T-cell (primary cell): ENCODE measurements around the gene GABRP. TPM values are rescaled to one million over a fixed set of nuclear protein-coding genes. Genes with fewer than 3 reads are reported as not detected.

ENCODE experiments used
- ATAC-seq, 4 experiments: fragments of 200-7000 bp in 3 of 4; fragments of 150-1000 bp in 1 of 4; cut with Tn5 transposase; replicated peaks in 1 of 4; 1 replicate in 3 of 4; 2 replicates in 1 of 4; pipeline ENCODE4 v1.10.0; 2021; ENCODE audit warnings: moderate library complexity in 3 of 4, mild to moderate bottlenecking in 2 of 4, moderate number of reproducible peaks in 1 of 4
- CTCF ChIA-PET, 2 donors: fragments of 300-600 bp; sonication (Branson Sonifier 250); formaldehyde crosslinking; loops; one replicate each; lab custom pipeline; 2022; ENCODE audit warnings: antibody characterized with exemption in 2 of 2; lab: Charles Lee
- POLR2A ChIA-PET, 2 donors: fragments of 300-600 bp; sonication (Branson Sonifier 250); formaldehyde crosslinking; loops; one replicate each; lab custom pipeline; 2022; ENCODE audit warnings: antibody characterized with exemption in 2 of 2; lab: Charles Lee
- DNase-seq, 35 experiments: peaks; one replicate each; pipeline versions ENCODE4 v3.0.0 to v3.0.0-alpha.2; 2013 to 2023
- H3K27ac ChIP-seq: one replicate; pipeline ENCODE4 v1.5.1; 2013; ENCODE audit warnings: low read length
- H3K27me3 ChIP-seq, 2 experiments: replicated peaks in 1 of 2; 1 replicate in 1 of 2; 2 replicates in 1 of 2; pipeline versions ENCODE4 v1.6.1 to v1.7.0; 2013; ENCODE audit warnings: low read length in 1 of 2, mixed read lengths in 1 of 2; ENCODE audit not compliant: control insufficient read depth in 2 of 2, insufficient read depth in 2 of 2; ENCODE audit errors: extremely low read depth in 1 of 2
- H3K36me3 ChIP-seq, 2 donors: 1 replicate in 1 of 2; 2 replicates in 1 of 2; pipeline versions ENCODE4 v1.6.1 to v1.7.0; 2013; ENCODE audit warnings: low read length in 1 of 2; ENCODE audit not compliant: control insufficient read depth in 2 of 2, insufficient read depth in 1 of 2; ENCODE audit errors: extremely low read depth in 1 of 2
- H3K4me1 ChIP-seq, 2 experiments: 1 replicate in 1 of 2; 2 replicates in 1 of 2; pipeline versions ENCODE4 v1.6.1 to v1.7.0; 2013; ENCODE audit warnings: low read length in 2 of 2, mixed read lengths in 1 of 2; ENCODE audit not compliant: insufficient read depth in 2 of 2, control insufficient read depth in 1 of 2; ENCODE audit errors: extremely low read depth in 1 of 2
- H3K4me3 ChIP-seq, 2 donors: 1 replicate in 1 of 2; 2 replicates in 1 of 2; pipeline versions ENCODE4 v1.5.1 to v1.7.0; 2013; ENCODE audit warnings: mild to moderate bottlenecking in 2 of 2, low read length in 1 of 2, moderate library complexity in 1 of 2; ENCODE audit not compliant: control insufficient read depth in 1 of 2; ENCODE audit errors: extremely low read depth in 1 of 2
- H3K9me3 ChIP-seq: 2 replicates; pipeline ENCODE4 v1.7.0; 2013
- H3K27ac Mint-ChIP-seq, 2 donors: one replicate each; pipeline ENCODE4 v1.8.0; 2020 to 2021; ENCODE audit warnings: mild to moderate bottlenecking in 2 of 2, mixed read lengths in 2 of 2
- H3K27me3 Mint-ChIP-seq, 2 donors: one replicate each; pipeline ENCODE4 v1.8.0; 2021 to 2022; ENCODE audit warnings: mixed read lengths in 2 of 2
- H3K36me3 Mint-ChIP-seq: one replicate; pipeline ENCODE4 v1.8.0; 2021; ENCODE audit warnings: mixed read lengths
- H3K4me1 Mint-ChIP-seq, 3 donors: one replicate each; pipeline ENCODE4 v1.8.0; 2020 to 2022; ENCODE audit warnings: mixed read lengths in 3 of 3, mild to moderate bottlenecking in 1 of 3
- H3K4me3 Mint-ChIP-seq, 3 donors: one replicate each; pipeline ENCODE4 v1.8.0; 2020 to 2022; ENCODE audit warnings: mild to moderate bottlenecking in 3 of 3, mixed read lengths in 3 of 3, moderate library complexity in 3 of 3
- H3K9me3 Mint-ChIP-seq, 3 donors: one replicate each; pipeline ENCODE4 v1.8.0; 2020 to 2022; ENCODE audit warnings: mixed read lengths in 3 of 3
- WGBS: methylation state at CpG from one replicate; pipeline ENCODE4 v1.1.5; 2013; ENCODE audit warnings: missing lambda C conversion rate; ENCODE audit not compliant: insufficient coverage; 5-methylcytosine and 5-hydroxymethylcytosine counted together
- total RNA-seq, 35 experiments: library from RNA in 6 of 35; stranded (reverse) in 6 of 35; fragments of 120-200 nt in 1 of 35; gene quantifications; one replicate each; pipeline versions ENCODE4 v1.2.1 to v1.2.4 and lab custom pipeline; 2013 to 2026

GABRP gene
- total RNA-seq, 5 donors from 2014 or later (not counting 1 experiment from before 2014, with no cell fraction given): 0.26 TPM; not detected in 4

- DNase-seq (no peak), ATAC-seq (no peak)
- Mint-ChIP-seq H3K4me3 (no peak overlapping the region), H3K36me3 (no peaks in the 10 kb centered on the region), H3K9me3 (no peaks in the 10 kb centered on the region), H3K27me3 (peaks cover 3 to 17% of the 10 kb centered on the region in 2 donors), H3K4me1 (no peaks in the 10 kb centered on the region), H3K27ac (no peak overlapping the region)
- Histone ChIP-seq H3K36me3 (no peaks in the 10 kb centered on the region), H3K27ac (no peak overlapping the region), H3K4me1 (no peaks in the 10 kb centered on the region), H3K27me3 (no peaks in the 10 kb centered on the region), H3K9me3 (no peaks in the 10 kb centered on the region), H3K4me3 (no peak overlapping the region)
- CTCF ChIA-PET: no interaction called here
- WGBS: 70% methylated on average over 2 of the region's 2 CpGs
- POLR2A ChIA-PET: no interaction called here
Measured at GRCh38 chr5:170844651-170845050, 61.1 kb downstream of the GABRP start.

DNA sequence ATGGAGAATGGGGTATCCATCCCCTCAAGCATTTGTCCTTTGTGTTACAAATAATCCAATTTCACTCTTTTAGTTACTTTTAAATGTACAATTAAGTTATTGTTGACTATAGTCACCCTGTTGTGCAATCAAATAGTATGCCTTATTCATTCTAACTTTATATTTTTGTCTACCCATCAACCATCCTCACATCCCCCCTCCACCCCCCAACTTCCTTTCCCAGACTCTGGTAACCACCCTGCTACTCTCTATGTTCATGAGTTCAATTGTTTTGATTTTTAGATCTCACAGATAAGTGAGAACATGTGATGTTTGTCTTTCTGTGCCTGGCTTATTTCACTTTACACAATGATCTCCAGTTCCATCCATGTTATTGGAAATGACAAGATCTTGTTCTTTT is 62.9 kb downstream of the GABRP start:
- H3K27me3 Mint-ChIP-seq: peaks cover 3 to 18% of the 10 kb centered on the region in 2 donors
- no peaks in the 10 kb centered on the region for H3K4me1 ChIP-seq
- no peaks in the 10 kb centered on the region for H3K36me3 ChIP-seq
- H3K4me1 Mint-ChIP-seq: no peaks in the 10 kb centered on the region
- no peaks in the 10 kb centered on the region for H3K27me3 ChIP-seq
- H3K9me3 ChIP-seq: no peaks in the 10 kb centered on the region
- no peak for ATAC-seq
- no peak overlapping the region for H3K4me3 ChIP-seq
- no peaks in the 10 kb centered on the region for H3K9me3 Mint-ChIP-seq
- ChIA-PET CTCF (no interaction called here), POLR2A (no interaction called here)
- H3K36me3 Mint-ChIP-seq: no peaks in the 10 kb centered on the region
- no peak overlapping the region for H3K27ac Mint-ChIP-seq
- H3K27ac ChIP-seq: no peak overlapping the region
- H3K4me3 Mint-ChIP-seq: no peak overlapping the region
- DNase-seq: no peak

GRCh38 chr5:170846846-170847245 is 63.3 kb downstream of the GABRP start:
- H3K27ac ChIP-seq: no peak overlapping the region
- no peaks in the 10 kb centered on the region for H3K36me3 Mint-ChIP-seq
- no peaks in the 10 kb centered on the region for H3K9me3 Mint-ChIP-seq
- no peaks in the 10 kb centered on the region for H3K4me1 ChIP-seq
- POLR2A ChIA-PET: no interaction called here
- H3K4me3 ChIP-seq: no peak overlapping the region
- CTCF ChIA-PET: no interaction called here
- H3K9me3 ChIP-seq: no peaks in the 10 kb centered on the region
- H3K36me3 ChIP-seq: no peaks in the 10 kb centered on the region
- ATAC-seq: no peak
- peaks cover 3 to 18% of the 10 kb centered on the region in 2 donors for H3K27me3 Mint-ChIP-seq
- no peaks in the 10 kb centered on the region for H3K4me1 Mint-ChIP-seq
- no peak for DNase-seq
- no peak overlapping the region for H3K4me3 Mint-ChIP-seq
- no peaks in the 10 kb centered on the region for H3K27me3 ChIP-seq
- H3K27ac Mint-ChIP-seq: no peak overlapping the region

- Mint-ChIP-seq H3K27me3 (peaks cover 3 to 18% of the 10 kb centered on the region in 2 donors), H3K9me3 (no peaks in the 10 kb centered on the region), H3K36me3 (no peaks in the 10 kb centered on the region), H3K4me1 (no peaks in the 10 kb centered on the region), H3K4me3 (no peak overlapping the region), H3K27ac (no peak overlapping the region)
- Histone ChIP-seq H3K4me1 (no peaks in the 10 kb centered on the region), H3K9me3 (no peaks in the 10 kb centered on the region), H3K4me3 (no peak overlapping the region), H3K27ac (no peak overlapping the region), H3K36me3 (no peaks in the 10 kb centered on the region), H3K27me3 (no peaks in the 10 kb centered on the region)
- 87% methylated on average over 3 of the region's 5 CpGs for WGBS
- no peak for DNase-seq
- ATAC-seq: no peak
- ChIA-PET CTCF (no interaction called here), POLR2A (no interaction called here)
Measured at GRCh38 chr5:170848033-170848432, 64.5 kb downstream of the GABRP start.

DNA sequence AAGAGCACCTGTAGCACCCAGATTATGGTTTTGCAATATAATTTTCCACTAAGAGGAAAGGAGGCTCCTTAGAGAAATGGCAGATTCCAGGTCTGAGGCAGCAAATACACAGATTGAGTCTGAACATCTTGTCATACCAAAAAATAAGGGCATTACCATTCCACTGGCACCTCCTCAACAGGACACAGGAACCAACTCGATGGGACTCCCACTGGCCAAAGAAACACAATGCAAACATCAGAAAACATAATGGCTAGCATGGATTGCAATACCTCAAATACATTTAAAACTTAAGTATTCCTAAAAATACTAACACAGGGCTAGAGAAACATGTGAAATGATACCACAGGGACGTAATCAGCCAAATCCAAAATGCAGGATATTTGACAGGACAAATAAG is 65.8 kb downstream of the GABRP start:
- ChIA-PET CTCF (no interaction called here), POLR2A (no interaction called here)
- WGBS: 33% methylated on average over 1 of the region's 2 CpGs
- DNase-seq (no peak), ATAC-seq (no peak)
- Histone ChIP-seq H3K4me3 (no peak overlapping the region), H3K9me3 (no peaks in the 10 kb centered on the region), H3K36me3 (no peaks in the 10 kb centered on the region), H3K4me1 (no peaks in the 10 kb centered on the region), H3K27me3 (no peaks in the 10 kb centered on the region), H3K27ac (no peak overlapping the region)
- H3K36me3 Mint-ChIP-seq: no peaks in the 10 kb centered on the region
- H3K4me1 Mint-ChIP-seq: no peaks in the 10 kb centered on the region
- H3K27ac Mint-ChIP-seq: no peak overlapping the region
- H3K9me3 Mint-ChIP-seq: no peaks in the 10 kb centered on the region
- no peak overlapping the region for H3K4me3 Mint-ChIP-seq
- peaks cover 3 to 13% of the 10 kb centered on the region in 2 donors for H3K27me3 Mint-ChIP-seq

GRCh38 chr5:170854566-170854965 is 71.0 kb downstream of the GABRP start:
- H3K4me1 Mint-ChIP-seq: no peaks in the 10 kb centered on the region
- Histone ChIP-seq H3K4me3 (no peak overlapping the region), H3K27me3 (no peaks in the 10 kb centered on the region), H3K9me3 (no peaks in the 10 kb centered on the region), H3K36me3 (no peaks in the 10 kb centered on the region), H3K27ac (no peak overlapping the region), H3K4me1 (no peaks in the 10 kb centered on the region)
- DNase-seq: no peak
- H3K27me3 Mint-ChIP-seq: peaks cover 5 to 11% of the 10 kb centered on the region in 2 donors
- ChIA-PET CTCF (no interaction called here), POLR2A (no interaction called here)
- no peak for ATAC-seq
- WGBS: 60% methylated on average over 1 of the region's 6 CpGs
- H3K4me3 Mint-ChIP-seq: no peak overlapping the region
- H3K27ac Mint-ChIP-seq: no peak overlapping the region
- H3K36me3 Mint-ChIP-seq: no peaks in the 10 kb centered on the region
- H3K9me3 Mint-ChIP-seq: peaks cover 4 to 8% (median 8%) of the 10 kb centered on the region in 3 donors

DNA sequence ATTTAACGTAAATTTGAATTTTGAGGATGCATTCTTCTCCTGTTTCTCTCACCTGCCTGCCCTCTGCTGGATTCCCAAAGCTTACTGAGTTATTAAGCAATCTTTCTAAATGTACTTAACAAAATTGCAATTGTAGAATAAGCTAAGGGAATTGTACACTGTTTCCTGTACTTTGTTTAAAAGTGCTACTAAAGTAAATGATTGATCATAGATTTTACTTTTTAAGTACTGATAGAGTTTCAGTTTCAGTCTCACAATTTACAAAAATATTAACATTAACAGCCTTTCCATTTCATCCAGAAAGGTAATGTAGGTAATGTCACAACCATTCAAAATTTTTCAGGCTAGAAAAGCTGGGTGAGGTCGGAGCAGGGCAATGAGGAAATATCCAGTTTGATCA is 73.5 kb downstream of the GABRP start:
- H3K4me3 ChIP-seq: no peak overlapping the region
- ATAC-seq: no peak
- H3K4me1 Mint-ChIP-seq: peaks cover 0 to 6% (median 3%) of the 10 kb centered on the region in 3 donors
- DNase-seq: no peak
- H3K27ac ChIP-seq: no peak overlapping the region
- no peaks in the 10 kb centered on the region for H3K4me1 ChIP-seq
- H3K9me3 ChIP-seq: peaks cover 2% of the 10 kb centered on the region
- no peak overlapping the region for H3K27ac Mint-ChIP-seq
- peaks cover 15 to 21% (median 20%) of the 10 kb centered on the region in 3 donors for H3K9me3 Mint-ChIP-seq
- ChIA-PET POLR2A (no interaction called here), CTCF (no interaction called here)
- H3K4me3 Mint-ChIP-seq: no peak overlapping the region
- H3K36me3 Mint-ChIP-seq: peaks cover 10% of the 10 kb centered on the region
- no CpG with 5 or more reads among the region's 2 CpGs for WGBS
- peaks cover 17 to 21% of the 10 kb centered on the region in 2 donors for H3K27me3 Mint-ChIP-seq
- H3K27me3 ChIP-seq: peaks cover 0 to 4% of the 10 kb centered on the region in 2 experiments
- H3K36me3 ChIP-seq: no peaks in the 10 kb centered on the region
